ENCODE results near the gene PTPRCAP. TPM values are rescaled to one million over a fixed set of nuclear protein-coding genes. Genes with fewer than 3 reads are reported as not detected.

PTPRCAP gene
- total and polyA plus RNA-seq, 2 donors (not counting 1 experiment from before 2014, with no cell fraction given): 266 to 565 TPM

GRCh38 chr11:67468759-67469507, 31.5 kb upstream of the PTPRCAP start, which contains the start of gene TMEM134:
TMEM134 (minus strand) TSS chr11:67469251; CDS start chr11:67469192, 59 bp downstream.
- peaks cover 0 to 5% (median 0%) of the 10 kb centered on the region in 3 donors for H3K9me3 ChIP-seq (ENCODE audit: control extremely low read depth in 1 of 3, control insufficient read depth in 2 of 3, insufficient read depth in 1 of 3, low read length in 2 of 3)
- CTCF ChIA-PET: interaction anchor here (0.6 to 6.7 kb wide), 20 partner anchors 10 to 126 kb away, joined by 3 to 64 read pairs (median 5); partner anchors contain the start of genes AIP, CABP4, CORO1B and PITPNM1
- peak within 1 kb of the TSS; percentile 61 to 96 (median 91) for H3K4me3 ChIP-seq (ENCODE audit: control extremely low read depth in 1 of 5, extremely low read depth in 1 of 5, insufficient read depth in 1 of 5, low read depth in 2 of 5, low read length in 4 of 5)
- no peaks in the 10 kb centered on the region for H3K27me3 ChIP-seq (replicated peaks in 1 of 4; ENCODE audit: control extremely low read depth in 1 of 4, control insufficient read depth in 3 of 4, insufficient read depth in 4 of 4, low read length in 3 of 4)
- ATAC-seq (ENCODE audit: low read depth) (peak; percentile 75), DNase-seq (peak; percentile 92)
- Mint-ChIP-seq H3K27ac (peak within 1 kb of the TSS; percentile 95), H3K4me3 (peak within 1 kb of the TSS; percentile 95), H3K4me1 (peaks cover 50% of the 10 kb centered on the region), H3K9me3 (ENCODE audit: insufficient read depth) (no peaks in the 10 kb centered on the region), H3K27me3 (no peaks in the 10 kb centered on the region)
- TF ChIP-seq EZH2 (IDR thresholded peaks at IDR 0.05; ENCODE audit: borderline replicate concordance, insufficient read depth, low read depth, low read length, poor library complexity, severe bottlenecking) (no peak), CTCF (IDR thresholded peaks at IDR 0.05) (peak; percentile 63)
- peaks cover 10% of the 10 kb centered on the region for H4K20me1 ChIP-seq (ENCODE audit: control insufficient read depth, insufficient read depth, low read length, poor library complexity, severe bottlenecking)
- under 1% methylated on average over 76 of the region's 76 CpGs for WGBS (ENCODE audit: insufficient coverage)
- H3K36me3 ChIP-seq (replicated peaks in 1 of 2; ENCODE audit: control extremely low read depth in 1 of 2, control insufficient read depth in 1 of 2, extremely low read depth in 1 of 2, insufficient read depth in 2 of 2, low read length in 1 of 2): peaks cover 2 to 9% of the 10 kb centered on the region in 2 experiments
- intact Hi-C loops (cut with micrococcal nuclease): loop anchor here (1.0 kb wide), 8 partner anchors 14 to 115 kb away; partner anchors contain the start of genes AIP, PPP1CA, PTPRCAP and RAD9A
- H2AFZ ChIP-seq (ENCODE audit: insufficient read depth, low read depth, low read length, poor library complexity, severe bottlenecking): peak within 1 kb of the TSS; percentile 78
- peak within 1 kb of the TSS; percentile 98 for H3K4me2 ChIP-seq (replicated peaks; ENCODE audit: low read depth, low read length, poor library complexity, severe bottlenecking)
- peaks cover 44% of the 10 kb centered on the region for H3K79me2 ChIP-seq (ENCODE audit: control insufficient read depth, insufficient read depth, low read length)
- POLR2A ChIA-PET: interaction anchor here (0.8 to 10.4 kb wide), 20 partner anchors 9 to 115 kb away, joined by 3 to 215 read pairs (median 9); partner anchors contain the start of genes AIP, CABP4, CDK2AP2 and CORO1B
- peak within 1 kb of the TSS; percentile 91 for H3K9ac ChIP-seq (ENCODE audit: low read length)
- H3K4me1 ChIP-seq (ENCODE audit: control insufficient read depth in 2 of 2, insufficient read depth in 2 of 2, low read length in 2 of 2): peaks cover 33 to 57% of the 10 kb centered on the region in 2 donors
- H3K27ac ChIP-seq (ENCODE audit: low read length in 2 of 2): peak within 1 kb of the TSS; percentile 78 to 87
